Measurements from ENCODE around the gene AFF3. TPM values are rescaled to one million over a fixed set of nuclear protein-coding genes. Genes with fewer than 3 reads are reported as not detected.
"Not testable (repeated sequence)": the region's sequence is repeated elsewhere in the genome, so short reads cannot be mapped to it uniquely, and the experiment has no call there.

AFF3 gene
- total and polyA plus RNA-seq, 4 donors: 4.2 to 90.9 (median 14.6) TPM

- Histone ChIP-seq H3K27ac (ENCODE audit: low read depth in 1 of 2, low read length in 1 of 2) (no peak overlapping the region), H3K27me3 (ENCODE audit: control insufficient read depth in 3 of 3, insufficient read depth in 3 of 3, low read length in 2 of 3) (no peaks in the 10 kb centered on the region), H3K9me3 (ENCODE audit: control insufficient read depth in 4 of 4, insufficient read depth in 3 of 4, low read length in 3 of 4) (peaks cover 0 to 3% (median 0%) of the 10 kb centered on the region in 4 donors), H3K36me3 (ENCODE audit: control insufficient read depth in 4 of 4, insufficient read depth in 4 of 4, low read length in 4 of 4) (peaks cover 0 to 6% (median 1%) of the 10 kb centered on the region in 4 donors), H3K9ac (ENCODE audit: insufficient read depth in 1 of 2, low read length in 2 of 2) (no peak overlapping the region), H3K4me3 (no peak overlapping the region), H3K4me1 (ENCODE audit: control insufficient read depth in 5 of 5, insufficient read depth in 5 of 5, low read length in 5 of 5) (no peaks in the 10 kb centered on the region)
- ATAC-seq (ENCODE audit: insufficient read depth, low FRiP score): no peak
- 93 to 98% methylated on average over 6 of the region's 6 CpGs for WGBS, 2 donors
- no peak for DNase-seq
- no peak for TF ChIP-seq CTCF (IDR thresholded peaks at IDR 0.05; ENCODE audit: control extremely low read depth, extremely low read depth)
Observed at GRCh38 chr2:99933894-99934650, 208.3 kb downstream of the AFF3 start.

GRCh38 chr2:99933491-99933890 is 208.9 kb downstream of the AFF3 start:
- DNase-seq; H3K4me3 ChIP-seq; H3K9me3 ChIP-seq (ENCODE audit: control insufficient read depth in 4 of 4, insufficient read depth in 3 of 4, low read length in 3 of 4); H3K36me3 ChIP-seq (ENCODE audit: control insufficient read depth in 4 of 4, insufficient read depth in 4 of 4, low read length in 4 of 4); H3K4me1 ChIP-seq (ENCODE audit: control insufficient read depth in 5 of 5, insufficient read depth in 5 of 5, low read length in 5 of 5); H3K9ac ChIP-seq (ENCODE audit: insufficient read depth in 1 of 2, low read length in 2 of 2); H3K27ac ChIP-seq (ENCODE audit: low read depth in 1 of 2, low read length in 1 of 2); ATAC-seq (ENCODE audit: insufficient read depth, low FRiP score); H3K27me3 ChIP-seq (ENCODE audit: control insufficient read depth in 3 of 3, insufficient read depth in 3 of 3, low read length in 2 of 3): not testable (repeated sequence)
- 95 to 98% methylated on average over 3 of the region's 3 CpGs for WGBS, 2 donors

GRCh38 chr2:99928470-99929053 is 213.8 kb downstream of the AFF3 start:
- ATAC-seq (ENCODE audit: insufficient read depth, low FRiP score): no peak
- Histone ChIP-seq H3K4me1 (ENCODE audit: control insufficient read depth in 5 of 5, insufficient read depth in 5 of 5, low read length in 5 of 5) (no peaks in the 10 kb centered on the region), H3K27ac (ENCODE audit: low read depth in 1 of 2, low read length in 1 of 2) (no peak overlapping the region), H3K9me3 (ENCODE audit: control insufficient read depth in 4 of 4, insufficient read depth in 3 of 4, low read length in 3 of 4) (no peaks in the 10 kb centered on the region), H3K27me3 (ENCODE audit: control insufficient read depth in 3 of 3, insufficient read depth in 3 of 3, low read length in 2 of 3) (no peaks in the 10 kb centered on the region), H3K36me3 (ENCODE audit: control insufficient read depth in 4 of 4, insufficient read depth in 4 of 4, low read length in 4 of 4) (peaks cover 0 to 3% (median under 1%) of the 10 kb centered on the region in 4 donors), H3K4me3 (no peak overlapping the region), H3K9ac (ENCODE audit: insufficient read depth in 1 of 2, low read length in 2 of 2) (no peak overlapping the region)
- 60 to 74% methylated on average over 6 of the region's 6 CpGs for whole genome bisulfite sequencing, 2 donors
- no peak for TF ChIP-seq CTCF (IDR thresholded peaks at IDR 0.05; ENCODE audit: control extremely low read depth, extremely low read depth)
- DNase-seq: no peak

- not testable (repeated sequence) for H3K9ac ChIP-seq (ENCODE audit: insufficient read depth in 1 of 2, low read length in 2 of 2); H3K36me3 ChIP-seq (ENCODE audit: control insufficient read depth in 4 of 4, insufficient read depth in 4 of 4, low read length in 4 of 4); H3K27me3 ChIP-seq (ENCODE audit: control insufficient read depth in 3 of 3, insufficient read depth in 3 of 3, low read length in 2 of 3); H3K4me3 ChIP-seq; DNase-seq; H3K4me1 ChIP-seq (ENCODE audit: control insufficient read depth in 5 of 5, insufficient read depth in 5 of 5, low read length in 5 of 5); H3K9me3 ChIP-seq (ENCODE audit: control insufficient read depth in 4 of 4, insufficient read depth in 3 of 4, low read length in 3 of 4); ATAC-seq (ENCODE audit: insufficient read depth, low FRiP score); H3K27ac ChIP-seq (ENCODE audit: low read depth in 1 of 2, low read length in 1 of 2)
- 94 to 99% methylated on average over 7 of the region's 7 CpGs for WGBS, 2 donors
Observed at GRCh38 chr2:99927690-99928207, 214.6 kb downstream of the AFF3 start.

Data from lung (tissue), 12 donors.